GM21526 (cell line): Measurements from ENCODE around the gene DUSP14.

Experiments
- ATAC-seq: cut with Tn5 transposase; IDR thresholded peaks from one replicate; pipeline ENCODE4 v1.9.1; 2021; ENCODE audit warnings: moderate library complexity; ENCODE audit not compliant: unreplicated experiment, low FRiP score

Gene DUSP14

GRCh38 chr17:37512442-37513068 lies 22.9 kb downstream of the DUSP14 start:
- no peak for ATAC-seq

- ATAC-seq: no peak
These were observed 24.0 kb downstream of the DUSP14 start for GRCh38 chr17:37513711-37514110.

- no peak for ATAC-seq
These were observed 26.5 kb downstream of the DUSP14 start for GRCh38 chr17:37516127-37516571.

- ATAC-seq: no peak
These were observed 28.2 kb downstream of the DUSP14 start for GRCh38 chr17:37517881-37518280.

GRCh38 chr17:37518826-37519225 lies 29.1 kb downstream of the DUSP14 start:
- ATAC-seq: no peak

GRCh38 chr17:37519251-37519985 lies 29.7 kb downstream of the DUSP14 start:
- no peak for ATAC-seq

GRCh38 chr17:37520174-37520573 lies 30.5 kb downstream of the DUSP14 start:
- no peak for ATAC-seq

- ATAC-seq: no peak
These were observed 32.1 kb downstream of the DUSP14 start for GRCh38 chr17:37521821-37522220.

GRCh38 chr17:37523715-37524219 lies 34.1 kb downstream of the DUSP14 start:
- ATAC-seq: no peak

GRCh38 chr17:37527249-37527851 lies 37.7 kb downstream of the DUSP14 start:
- ATAC-seq: no peak

GRCh38 chr17:37530420-37530819 lies 40.7 kb downstream of the DUSP14 start:
- no peak for ATAC-seq

- ATAC-seq: no peak
These were observed 43.1 kb downstream of the DUSP14 start for GRCh38 chr17:37532756-37533155.

- no peak for ATAC-seq
These were observed 46.2 kb downstream of the DUSP14 start for GRCh38 chr17:37535906-37536305.

GRCh38 chr17:37538981-37539659 lies 49.4 kb downstream of the DUSP14 start:
- ATAC-seq: no peak

- no peak for ATAC-seq
These were observed 52.4 kb downstream of the DUSP14 start for GRCh38 chr17:37541880-37542660.

- no peak for ATAC-seq
These were observed 54.0 kb downstream of the DUSP14 start for GRCh38 chr17:37543637-37544052.

- ATAC-seq: no peak
These were observed 55.8 kb downstream of the DUSP14 start for GRCh38 chr17:37545486-37545885.

- no peak for ATAC-seq
These were observed 56.6 kb downstream of the DUSP14 start for GRCh38 chr17:37546302-37546701.

GRCh38 chr17:37547986-37548385 lies 58.3 kb downstream of the DUSP14 start:
- ATAC-seq: no peak

- ATAC-seq: no peak
These were observed 62.1 kb downstream of the DUSP14 start for GRCh38 chr17:37551788-37552187.
